NK-92 (cell line): ENCODE measurements around the gene PDE1A.

Experiments used
- DNase-seq: peaks from one replicate; lab custom pipeline; 2025; ENCODE audit not compliant: unreplicated experiment; lab: John Stamatoyannopoulos, UW

Gene PDE1A

GRCh38 chr2:182426918-182427240 lies at the start of gene PDE1A:
TSS of gene PDE1A (minus strand) at chr2:182427036.
- DNase-seq: no peak

- DNase-seq: no peak
Measured at GRCh38 chr2:182473635-182474034, 46.8 kb upstream of the PDE1A start.

- DNase-seq: no peak
Measured at GRCh38 chr2:182463760-182464159, 36.9 kb upstream of the PDE1A start.

GRCh38 chr2:182456784-182457183 lies 29.9 kb upstream of the PDE1A start:
- no peak for DNase-seq

GRCh38 chr2:182452456-182452990 lies 25.7 kb upstream of the PDE1A start:
- no peak for DNase-seq

GRCh38 chr2:182448371-182448770 lies 21.5 kb upstream of the PDE1A start:
- DNase-seq: no peak

- DNase-seq: no peak
Measured at GRCh38 chr2:182447863-182448262, 21.0 kb upstream of the PDE1A start.

GRCh38 chr2:182447163-182447562 lies 20.3 kb upstream of the PDE1A start:
- no peak for DNase-seq

- DNase-seq: no peak
Measured at GRCh38 chr2:182446087-182446486, 19.3 kb upstream of the PDE1A start.

GRCh38 chr2:182445391-182445965 lies 18.6 kb upstream of the PDE1A start:
- DNase-seq: no peak

GRCh38 chr2:182444806-182445205 lies 18.0 kb upstream of the PDE1A start:
- no peak for DNase-seq

- no peak for DNase-seq
Measured at GRCh38 chr2:182444170-182444569, 17.3 kb upstream of the PDE1A start.

- no peak for DNase-seq
Measured at GRCh38 chr2:182436252-182436651, 9.4 kb upstream of the PDE1A start.

- no peak for DNase-seq
Measured at GRCh38 chr2:182435754-182436153, 8.9 kb upstream of the PDE1A start.

- DNase-seq: no peak
Measured at GRCh38 chr2:182432051-182432450, 5.2 kb upstream of the PDE1A start.

GRCh38 chr2:182428476-182428875 lies 1.6 kb upstream of the PDE1A start:
- no peak for DNase-seq

- no peak for DNase-seq
Measured at GRCh38 chr2:182426082-182426917, 536 bp downstream of the PDE1A start.

- no peak for DNase-seq
Measured at GRCh38 chr2:182422864-182423263, 4.0 kb downstream of the PDE1A start.

- DNase-seq: no peak
Measured at GRCh38 chr2:182420669-182421068, 6.2 kb downstream of the PDE1A start.

GRCh38 chr2:182416861-182417260 lies 10.0 kb downstream of the PDE1A start:
- DNase-seq: no peak

GRCh38 chr2:182416191-182416590 lies 10.6 kb downstream of the PDE1A start:
- no peak for DNase-seq

GRCh38 chr2:182415771-182416170 lies 11.1 kb downstream of the PDE1A start:
- no peak for DNase-seq

- no peak for DNase-seq
Measured at GRCh38 chr2:182412858-182413257, 14.0 kb downstream of the PDE1A start.
